ENCODE results near the gene EVC2. TPM values are rescaled to one million over a fixed set of nuclear protein-coding genes. Genes with fewer than 3 reads are reported as not detected.

EVC2 gene, protein sequence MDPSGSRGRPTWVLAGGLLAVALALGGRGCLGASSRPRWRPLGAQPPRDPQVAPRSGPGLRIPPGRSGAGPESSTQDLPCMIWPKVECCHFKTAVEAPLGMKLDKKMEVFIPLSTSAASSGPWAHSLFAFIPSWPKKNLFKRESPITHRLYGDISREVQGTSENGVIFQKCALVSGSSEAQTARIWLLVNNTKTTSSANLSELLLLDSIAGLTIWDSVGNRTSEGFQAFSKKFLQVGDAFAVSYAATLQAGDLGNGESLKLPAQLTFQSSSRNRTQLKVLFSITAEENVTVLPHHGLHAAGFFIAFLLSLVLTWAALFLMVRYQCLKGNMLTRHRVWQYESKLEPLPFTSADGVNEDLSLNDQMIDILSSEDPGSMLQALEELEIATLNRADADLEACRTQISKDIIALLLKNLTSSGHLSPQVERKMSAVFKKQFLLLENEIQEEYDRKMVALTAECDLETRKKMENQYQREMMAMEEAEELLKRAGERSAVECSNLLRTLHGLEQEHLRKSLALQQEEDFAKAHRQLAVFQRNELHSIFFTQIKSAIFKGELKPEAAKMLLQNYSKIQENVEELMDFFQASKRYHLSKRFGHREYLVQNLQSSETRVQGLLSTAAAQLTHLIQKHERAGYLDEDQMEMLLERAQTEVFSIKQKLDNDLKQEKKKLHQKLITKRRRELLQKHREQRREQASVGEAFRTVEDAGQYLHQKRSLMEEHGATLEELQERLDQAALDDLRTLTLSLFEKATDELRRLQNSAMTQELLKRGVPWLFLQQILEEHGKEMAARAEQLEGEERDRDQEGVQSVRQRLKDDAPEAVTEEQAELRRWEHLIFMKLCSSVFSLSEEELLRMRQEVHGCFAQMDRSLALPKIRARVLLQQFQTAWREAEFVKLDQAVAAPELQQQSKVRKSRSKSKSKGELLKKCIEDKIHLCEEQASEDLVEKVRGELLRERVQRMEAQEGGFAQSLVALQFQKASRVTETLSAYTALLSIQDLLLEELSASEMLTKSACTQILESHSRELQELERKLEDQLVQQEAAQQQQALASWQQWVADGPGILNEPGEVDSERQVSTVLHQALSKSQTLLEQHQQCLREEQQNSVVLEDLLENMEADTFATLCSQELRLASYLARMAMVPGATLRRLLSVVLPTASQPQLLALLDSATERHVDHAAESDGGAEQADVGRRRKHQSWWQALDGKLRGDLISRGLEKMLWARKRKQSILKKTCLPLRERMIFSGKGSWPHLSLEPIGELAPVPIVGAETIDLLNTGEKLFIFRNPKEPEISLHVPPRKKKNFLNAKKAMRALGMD
- 1 to 10 TPM in 2 of 3 donors, under 1 TPM in 1; 0.20 to 2.6 (median 1.5) TPM for total RNA-seq
- 0.41 TPM for total RNA-seq (2013)

DNA sequence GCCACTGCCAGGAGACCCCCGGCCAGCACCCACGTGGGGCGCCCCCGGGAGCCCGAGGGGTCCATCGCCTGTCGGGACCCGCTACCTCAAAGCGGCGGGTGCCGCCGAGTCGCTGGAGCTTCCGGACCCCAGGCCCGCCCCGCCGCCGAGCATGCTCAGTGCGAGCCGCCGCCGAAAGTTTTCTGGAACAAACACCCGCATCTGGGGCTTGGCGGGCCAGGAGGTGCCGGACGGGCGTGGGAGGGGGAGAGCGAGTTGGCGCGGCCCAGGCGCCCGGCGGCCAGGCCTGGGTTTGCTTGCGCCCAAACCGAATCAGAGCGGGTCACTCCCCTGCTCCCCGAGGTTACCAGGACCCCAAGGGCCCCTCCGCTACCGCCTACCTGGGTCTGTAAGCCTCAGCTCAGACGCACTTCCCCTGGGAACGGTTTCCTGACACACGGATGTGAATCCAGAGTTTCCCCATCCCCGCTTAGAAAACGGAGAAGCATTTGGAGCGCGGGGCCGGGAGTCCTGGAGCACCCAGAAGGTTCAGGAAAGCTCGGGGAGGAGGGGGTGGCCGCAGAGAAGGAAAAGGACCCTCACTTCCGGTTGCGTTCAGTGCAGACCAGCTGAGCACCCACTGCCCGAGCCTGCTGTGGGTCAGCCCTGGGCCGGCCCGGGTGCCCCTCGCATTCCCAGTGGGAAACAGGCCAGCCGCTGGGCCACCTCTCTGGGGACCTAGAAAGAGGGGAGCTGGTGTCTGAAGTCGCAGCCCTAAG is at the start of gene EVC2:
Gene EVC2 (minus strand): TSS at position 111 of the 758 bp plus-strand sequence. CDS start 46 bp downstream, at position 65.
- Histone ChIP-seq H3K27ac (ENCODE audit: low read length) (no peak within 1 kb of the TSS), H3K9me3 (ENCODE audit: control insufficient read depth, insufficient read depth, low read length) (no peaks in the 10 kb centered on the region), H3K4me1 (ENCODE audit: control insufficient read depth, insufficient read depth, low read length) (peaks cover 10% of the 10 kb centered on the region), H3K4me3 (ENCODE audit: low read length) (no peak within 1 kb of the TSS), H3K27me3 (ENCODE audit: control insufficient read depth, insufficient read depth, low read length) (peaks cover 5% of the 10 kb centered on the region), H3K36me3 (ENCODE audit: control insufficient read depth, insufficient read depth, low read length) (no peaks in the 10 kb centered on the region)
- intact Hi-C loops (cut with micrococcal nuclease) = no loop called here
- H3K27ac Mint-ChIP-seq = no peak within 1 kb of the TSS
- H3K4me1 Mint-ChIP-seq = peaks cover 0 to 15% of the 10 kb centered on the region in 2 donors
- 22% methylated on average over 57 of the region's 57 CpGs for WGBS (ENCODE audit: insufficient coverage)
- ATAC-seq = peak in 1 of 3 donors; percentile 38
- TF ChIP-seq, protein P1, sequence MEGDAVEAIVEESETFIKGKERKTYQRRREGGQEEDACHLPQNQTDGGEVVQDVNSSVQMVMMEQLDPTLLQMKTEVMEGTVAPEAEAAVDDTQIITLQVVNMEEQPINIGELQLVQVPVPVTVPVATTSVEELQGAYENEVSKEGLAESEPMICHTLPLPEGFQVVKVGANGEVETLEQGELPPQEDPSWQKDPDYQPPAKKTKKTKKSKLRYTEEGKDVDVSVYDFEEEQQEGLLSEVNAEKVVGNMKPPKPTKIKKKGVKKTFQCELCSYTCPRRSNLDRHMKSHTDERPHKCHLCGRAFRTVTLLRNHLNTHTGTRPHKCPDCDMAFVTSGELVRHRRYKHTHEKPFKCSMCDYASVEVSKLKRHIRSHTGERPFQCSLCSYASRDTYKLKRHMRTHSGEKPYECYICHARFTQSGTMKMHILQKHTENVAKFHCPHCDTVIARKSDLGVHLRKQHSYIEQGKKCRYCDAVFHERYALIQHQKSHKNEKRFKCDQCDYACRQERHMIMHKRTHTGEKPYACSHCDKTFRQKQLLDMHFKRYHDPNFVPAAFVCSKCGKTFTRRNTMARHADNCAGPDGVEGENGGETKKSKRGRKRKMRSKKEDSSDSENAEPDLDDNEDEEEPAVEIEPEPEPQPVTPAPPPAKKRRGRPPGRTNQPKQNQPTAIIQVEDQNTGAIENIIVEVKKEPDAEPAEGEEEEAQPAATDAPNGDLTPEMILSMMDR (IDR thresholded peaks at IDR 0.05) = no peak
- no peaks in the 10 kb centered on the region for H3K36me3 Mint-ChIP-seq
- DNase-seq = peak in 1 of 2 donors; percentile 31
- no peak within 1 kb of the TSS for H3K4me3 Mint-ChIP-seq
- no peaks in the 10 kb centered on the region for H3K9me3 Mint-ChIP-seq
- peaks cover 39 to 49% of the 10 kb centered on the region in 2 donors for H3K27me3 Mint-ChIP-seq (ENCODE audit: low read depth in 2 of 2)

DNA sequence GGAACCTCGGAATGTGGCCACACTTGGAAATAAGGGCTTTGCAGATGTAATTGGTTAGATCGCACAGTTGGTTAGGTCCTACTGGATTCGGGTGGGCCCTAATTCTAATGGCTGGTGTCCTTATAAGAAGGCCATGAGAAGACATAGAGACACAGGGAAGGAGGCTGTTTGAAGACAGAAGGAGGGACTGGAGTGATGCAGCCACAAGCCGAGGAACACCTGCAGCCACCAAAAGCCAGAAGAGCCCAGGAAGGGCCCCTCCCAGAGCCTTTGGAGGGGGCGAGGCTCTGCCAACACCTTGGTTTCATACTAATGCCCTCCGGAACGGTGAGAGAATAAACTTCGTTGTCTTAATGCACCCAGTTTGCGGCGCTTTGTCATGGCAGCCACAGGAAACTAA is 49.6 kb upstream of the EVC2 start:
- Histone ChIP-seq H3K27ac (ENCODE audit: low read length) (no peak overlapping the region), H3K27me3 (ENCODE audit: control insufficient read depth, insufficient read depth, low read length) (no peaks in the 10 kb centered on the region), H3K4me3 (ENCODE audit: low read length) (no peak overlapping the region), H3K4me1 (ENCODE audit: control insufficient read depth, insufficient read depth, low read length) (no peaks in the 10 kb centered on the region), H3K36me3 (ENCODE audit: control insufficient read depth, insufficient read depth, low read length) (no peaks in the 10 kb centered on the region), H3K9me3 (ENCODE audit: control insufficient read depth, insufficient read depth, low read length) (no peaks in the 10 kb centered on the region)
- no peak for ATAC-seq
- Mint-ChIP-seq H3K36me3 (no peaks in the 10 kb centered on the region), H3K27me3 (ENCODE audit: low read depth in 2 of 2) (no peaks in the 10 kb centered on the region), H3K4me1 (no peaks in the 10 kb centered on the region), H3K27ac (no peak overlapping the region), H3K9me3 (no peaks in the 10 kb centered on the region), H3K4me3 (no peak overlapping the region)
- DNase-seq = no peak
- 94% methylated on average over 10 of the region's 10 CpGs for WGBS (ENCODE audit: insufficient coverage)
- TF ChIP-seq, protein P1 (IDR thresholded peaks at IDR 0.05) = no peak
- intact Hi-C loops (cut with micrococcal nuclease) = no loop called here

DNA sequence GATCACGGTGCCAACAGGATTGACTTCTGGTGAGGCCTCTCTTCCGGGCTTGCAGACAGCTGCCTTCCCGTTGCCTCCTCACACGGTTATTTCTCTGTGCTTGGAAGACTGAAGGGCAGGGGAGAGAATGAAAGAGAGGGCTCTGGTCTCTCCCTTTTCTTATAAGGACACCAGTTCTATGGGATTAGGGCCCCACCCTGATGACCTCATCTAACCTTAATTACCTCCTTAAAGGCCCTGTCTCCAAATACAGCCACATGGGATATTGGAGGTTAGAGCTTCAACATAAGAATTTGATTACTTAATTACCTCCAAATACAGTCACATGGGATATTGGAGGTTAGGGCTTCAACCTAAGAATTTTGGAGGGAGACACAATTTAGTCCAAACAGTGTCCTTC is 49.2 kb upstream of the EVC2 start:
- H3K27me3 Mint-ChIP-seq (ENCODE audit: low read depth in 2 of 2) = no peaks in the 10 kb centered on the region
- no peak overlapping the region for H3K4me3 Mint-ChIP-seq
- H3K9me3 Mint-ChIP-seq = no peaks in the 10 kb centered on the region
- Histone ChIP-seq H3K4me1 (ENCODE audit: control insufficient read depth, insufficient read depth, low read length) (no peaks in the 10 kb centered on the region), H3K36me3 (ENCODE audit: control insufficient read depth, insufficient read depth, low read length) (no peaks in the 10 kb centered on the region), H3K4me3 (ENCODE audit: low read length) (no peak overlapping the region), H3K27me3 (ENCODE audit: control insufficient read depth, insufficient read depth, low read length) (no peaks in the 10 kb centered on the region), H3K9me3 (ENCODE audit: control insufficient read depth, insufficient read depth, low read length) (no peaks in the 10 kb centered on the region), H3K27ac (ENCODE audit: low read length) (no peak overlapping the region)
- no peak overlapping the region for H3K27ac Mint-ChIP-seq
- ATAC-seq = no peak
- no peaks in the 10 kb centered on the region for H3K36me3 Mint-ChIP-seq
- no peaks in the 10 kb centered on the region for H3K4me1 Mint-ChIP-seq
- WGBS (ENCODE audit: insufficient coverage) = 97% methylated on average over 4 of the region's 4 CpGs
- TF ChIP-seq, protein P1 (IDR thresholded peaks at IDR 0.05) = no peak
- intact Hi-C loops (cut with micrococcal nuclease) = no loop called here
- no peak for DNase-seq
